Kidney (tissue), 14 donors: ENCODE data around the gene XDH. TPM values are rescaled to one million over a fixed set of nuclear protein-coding genes. Genes with fewer than 3 reads are reported as not detected.

ENCODE experiments used
- DNase-seq, 5 donors: peaks; one replicate each; pipeline ENCODE4 v3.0.0-alpha.2; 2013 to 2020
- FAIRE-seq: peaks from 2 replicates; lab custom pipeline; 2012; peaks lifted over from hg19 to GRCh38; lab: Jason Lieb, UNC
- H3K27ac ChIP-seq, 2 donors: one replicate each; pipeline ENCODE4 v1.7.0; 2013; ENCODE audit warnings: low read depth in 2 of 2, low read length in 2 of 2, inconsistent platforms in 1 of 2
- H3K27me3 ChIP-seq: one replicate; pipeline ENCODE4 v1.7.1; 2013; ENCODE audit warnings: low read length, inconsistent platforms; ENCODE audit not compliant: control insufficient read depth, insufficient read depth
- H3K36me3 ChIP-seq, 3 donors: one replicate each; pipeline versions ENCODE4 v1.7.0 to v1.7.1; 2013; ENCODE audit warnings: low read length in 3 of 3, control low read depth in 1 of 3, inconsistent platforms in 1 of 3; ENCODE audit not compliant: insufficient read depth in 3 of 3, control insufficient read depth in 2 of 3
- H3K4me1 ChIP-seq, 3 donors: one replicate each; pipeline versions ENCODE4 v1.7.0 to v1.7.1; 2013; ENCODE audit warnings: low read length in 3 of 3, inconsistent platforms in 1 of 3, low read depth in 1 of 3; ENCODE audit not compliant: control insufficient read depth in 2 of 3, insufficient read depth in 2 of 3
- H3K4me3 ChIP-seq, 3 donors: one replicate each; pipeline versions ENCODE4 v1.7.0 to v1.8.1; 2013; ENCODE audit warnings: low read length in 3 of 3, control low read depth in 1 of 3, inconsistent platforms in 1 of 3
- H3K9ac ChIP-seq, 3 donors: one replicate each; pipeline versions ENCODE4 v1.7.0 to v1.7.1; 2013; ENCODE audit warnings: low read length in 3 of 3, control low read depth in 1 of 3, inconsistent platforms in 1 of 3
- H3K9me3 ChIP-seq, 3 donors: one replicate each; pipeline versions ENCODE4 v1.7.0 to v1.7.1; 2013; ENCODE audit warnings: low read length in 3 of 3, control low read depth in 1 of 3, inconsistent platforms in 1 of 3; ENCODE audit not compliant: control insufficient read depth in 2 of 3, insufficient read depth in 1 of 3
- intact Hi-C: fragments of 100-400 bp; cut with DNase I; formaldehyde crosslinking; loops from one replicate; pipeline ENCODE4 v1.11.1; 2022
- polyA plus RNA-seq: library from polyadenylated mRNA; stranded (reverse); fragments of 350-450 nt; fragmentation: Illumina TruSeq; extraction: RNeasy Lipid Tissue Mini Kit (QIAGEN cat#74804); gene quantifications from one replicate; pipeline ENCODE4 v1.2.3, GENCODE V29; 2014; ENCODE audit warnings: low read depth, low replicate concordance; ENCODE audit not compliant: insufficient read depth
- total RNA-seq: library from RNA; stranded (reverse); fragmentation: NEBNext Ultra II Directional; extraction: Animal tissue kit (Norgen Biotek cat#: 25700); gene quantifications from one replicate; pipeline ENCODE4 v1.2.1, GENCODE V29; 2021
- TF ChIP-seq, protein P1 (sequence below): IDR thresholded peaks from 3 replicates; pipeline ENCODE4 v1.5.1; 2012; ENCODE audit warnings: mild to moderate bottlenecking, moderate library complexity, borderline replicate concordance; ENCODE audit not compliant: insufficient read depth; ENCODE audit errors: extremely low read depth
- donor health status: control.
- donor health status: control.
- donor health status: control.
- donor health status: control.
- donor health status: control.
- donor health status: DM: yes; HTN: yes; CAD: no.
- donor health status: Normal renal cell carcinoma (clear cell type).

Gene XDH
- total and polyA plus RNA-seq, 2 donors from 2014 or later = 3.1 TPM; not detected in 1

DNA sequence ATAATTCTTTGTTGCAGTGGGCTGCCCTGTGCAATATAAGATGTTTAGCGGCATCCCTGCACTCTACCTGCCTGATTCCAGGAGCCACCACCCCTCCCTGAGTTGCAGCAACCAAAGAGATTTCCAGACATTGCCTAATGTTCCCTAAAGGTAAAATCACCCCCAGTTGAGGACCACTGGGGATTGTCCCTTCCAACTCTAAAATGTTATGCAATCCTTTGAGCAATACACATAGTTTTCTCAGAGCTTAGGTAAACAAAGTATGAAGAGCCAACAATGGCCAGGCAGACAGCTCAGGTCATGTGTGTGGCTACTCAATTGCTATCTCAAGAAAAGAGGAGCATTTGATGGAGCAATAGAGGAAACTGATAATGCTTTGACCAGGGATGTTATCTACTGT, 87.0 kb downstream of the XDH start:
- no peak for FAIRE-seq

DNA sequence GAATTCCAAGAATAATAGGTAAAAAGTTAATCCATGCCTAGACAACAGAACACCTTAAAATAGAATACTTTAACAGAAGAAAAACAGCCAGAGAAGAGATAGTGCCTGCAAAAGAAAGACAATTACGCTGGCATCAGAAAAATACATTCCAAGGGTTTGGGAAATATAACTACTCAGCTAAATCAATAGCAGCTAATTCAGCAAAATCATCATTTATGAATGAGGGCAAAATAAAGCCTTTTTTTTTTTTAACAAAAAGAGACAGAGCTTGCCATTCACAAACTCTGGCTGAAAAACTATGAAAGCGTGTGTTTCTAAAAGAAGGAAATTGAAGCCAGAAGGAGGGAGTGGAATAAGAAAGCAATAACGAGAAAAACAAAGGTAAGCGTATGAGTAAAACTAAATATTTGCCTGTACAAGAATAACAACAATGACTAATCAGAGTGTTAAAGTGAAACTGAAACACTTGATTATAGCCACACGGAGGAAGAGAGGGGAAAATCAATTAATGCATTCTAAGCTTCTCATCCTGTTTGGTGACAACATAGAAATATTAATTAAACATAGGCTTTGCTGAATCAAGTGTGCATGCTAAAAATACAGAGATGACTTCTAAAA, 90.4 kb downstream of the XDH start:
- Histone ChIP-seq H3K27me3 (no peaks in the 10 kb centered on the region), H3K9ac (no peak overlapping the region), H3K4me1 (peaks cover 0 to 9% (median 0%) of the 10 kb centered on the region in 3 donors), H3K4me3 (peak overlapping the region in 2 of 3 donors; percentile 25 to 39), H3K9me3 (no peaks in the 10 kb centered on the region), H3K27ac (no peak overlapping the region), H3K36me3 (no peaks in the 10 kb centered on the region)
- DNase-seq = no peak
- FAIRE-seq = no peak
- TF ChIP-seq, protein P1, sequence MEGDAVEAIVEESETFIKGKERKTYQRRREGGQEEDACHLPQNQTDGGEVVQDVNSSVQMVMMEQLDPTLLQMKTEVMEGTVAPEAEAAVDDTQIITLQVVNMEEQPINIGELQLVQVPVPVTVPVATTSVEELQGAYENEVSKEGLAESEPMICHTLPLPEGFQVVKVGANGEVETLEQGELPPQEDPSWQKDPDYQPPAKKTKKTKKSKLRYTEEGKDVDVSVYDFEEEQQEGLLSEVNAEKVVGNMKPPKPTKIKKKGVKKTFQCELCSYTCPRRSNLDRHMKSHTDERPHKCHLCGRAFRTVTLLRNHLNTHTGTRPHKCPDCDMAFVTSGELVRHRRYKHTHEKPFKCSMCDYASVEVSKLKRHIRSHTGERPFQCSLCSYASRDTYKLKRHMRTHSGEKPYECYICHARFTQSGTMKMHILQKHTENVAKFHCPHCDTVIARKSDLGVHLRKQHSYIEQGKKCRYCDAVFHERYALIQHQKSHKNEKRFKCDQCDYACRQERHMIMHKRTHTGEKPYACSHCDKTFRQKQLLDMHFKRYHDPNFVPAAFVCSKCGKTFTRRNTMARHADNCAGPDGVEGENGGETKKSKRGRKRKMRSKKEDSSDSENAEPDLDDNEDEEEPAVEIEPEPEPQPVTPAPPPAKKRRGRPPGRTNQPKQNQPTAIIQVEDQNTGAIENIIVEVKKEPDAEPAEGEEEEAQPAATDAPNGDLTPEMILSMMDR = no peak
- intact Hi-C loops = no loop called here

More for the DNA sequence above, 87.0 kb downstream of the XDH start:
- intact Hi-C loops = no loop called here
- DNase-seq = no peak
- Histone ChIP-seq H3K4me3 (no peak overlapping the region), H3K4me1 (peaks cover 0 to 2% (median 0%) of the 10 kb centered on the region in 3 donors), H3K9me3 (no peaks in the 10 kb centered on the region), H3K27ac (no peak overlapping the region), H3K36me3 (no peaks in the 10 kb centered on the region), H3K9ac (no peak overlapping the region), H3K27me3 (no peaks in the 10 kb centered on the region)
- TF ChIP-seq, protein P1 = no peak

DNA sequence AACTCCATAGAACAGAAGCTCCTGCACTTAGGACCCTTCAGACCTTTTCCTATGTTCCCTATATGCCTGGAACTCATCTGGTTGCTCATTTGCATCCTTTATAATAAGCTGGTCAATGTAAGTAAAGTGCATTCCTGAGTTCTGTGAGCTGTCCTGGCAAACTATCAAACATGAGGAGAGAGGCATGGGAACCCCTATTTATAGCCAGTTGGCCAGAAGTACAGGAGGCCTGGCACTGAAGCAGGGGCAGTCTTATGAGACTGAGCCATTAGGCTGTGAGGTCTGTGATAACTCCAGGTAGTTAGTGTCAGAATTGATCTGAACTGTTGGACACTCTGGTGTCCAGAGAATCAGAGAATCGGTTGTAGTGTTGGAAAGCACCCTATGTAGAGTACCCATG, 92.2 kb downstream of the XDH start:
- TF ChIP-seq, protein P1 = no peak
- no peak overlapping the region for H3K27ac ChIP-seq
- DNase-seq (no peak), FAIRE-seq (no peak)
- H3K9ac ChIP-seq = no peak overlapping the region
- intact Hi-C loops = no loop called here
- H3K9me3 ChIP-seq = no peaks in the 10 kb centered on the region
- H3K27me3 ChIP-seq = no peaks in the 10 kb centered on the region
- peaks cover 0 to 9% (median 0%) of the 10 kb centered on the region in 3 donors for H3K4me1 ChIP-seq
- no peaks in the 10 kb centered on the region for H3K36me3 ChIP-seq
- H3K4me3 ChIP-seq = no peak overlapping the region
